ENCODE measurements around the gene NUB1.

The NUB1 gene

GRCh38 chr7:151327022-151327421 lies 14.6 kb upstream of the NUB1 start:
- TF ChIP-seq GATA2 (IDR thresholded peaks at IDR 0.05; ENCODE audit: low read depth, low read length), result no peak

- no peak for TF ChIP-seq GATA2 (IDR thresholded peaks at IDR 0.05; ENCODE audit: low read depth, low read length)
- TF ChIP-seq GATA3 (IDR thresholded peaks at IDR 0.05; ENCODE audit: low read depth, low read length), result no peak
Measured at GRCh38 chr7:151327659-151328058, 14.0 kb upstream of the NUB1 start.

- TF ChIP-seq GATA3 (IDR thresholded peaks at IDR 0.05; ENCODE audit: low read depth, low read length) (no peak), GATA2 (IDR thresholded peaks at IDR 0.05; ENCODE audit: low read depth, low read length) (no peak)
Measured at GRCh38 chr7:151330181-151330580, 11.4 kb upstream of the NUB1 start.

GRCh38 chr7:151330661-151331060 lies 11.0 kb upstream of the NUB1 start:
- TF ChIP-seq GATA2 (IDR thresholded peaks at IDR 0.05; ENCODE audit: low read depth, low read length) (no peak), GATA3 (IDR thresholded peaks at IDR 0.05; ENCODE audit: low read depth, low read length) (no peak)

DNA sequence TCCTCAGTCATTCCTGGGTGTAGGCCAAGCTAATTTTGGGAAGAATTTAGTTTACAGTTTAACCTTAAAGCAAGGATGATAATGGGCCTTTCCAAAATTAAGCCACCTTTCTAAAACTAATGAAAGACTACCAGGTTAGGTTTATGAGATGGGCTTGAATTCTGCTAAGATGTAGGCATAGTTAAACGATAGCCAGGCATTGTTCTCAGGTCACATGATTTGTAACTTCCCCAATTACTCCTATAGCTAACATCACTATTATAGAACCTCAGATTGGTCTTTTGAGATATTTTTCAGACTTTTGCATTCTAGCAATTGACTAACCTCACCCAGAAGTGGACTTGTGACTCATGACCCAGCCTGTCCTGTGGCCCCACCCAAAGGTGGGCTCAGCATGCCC lies 7.0 kb upstream of the NUB1 start:
- TF ChIP-seq GATA2 (IDR thresholded peaks at IDR 0.05; ENCODE audit: low read depth, low read length) (no peak), GATA3 (IDR thresholded peaks at IDR 0.05; ENCODE audit: low read depth, low read length) (no peak)

- TF ChIP-seq GATA3 (IDR thresholded peaks at IDR 0.05; ENCODE audit: low read depth, low read length), result no peak
Measured at GRCh38 chr7:151336027-151336708, 5.4 kb upstream of the NUB1 start.

DNA sequence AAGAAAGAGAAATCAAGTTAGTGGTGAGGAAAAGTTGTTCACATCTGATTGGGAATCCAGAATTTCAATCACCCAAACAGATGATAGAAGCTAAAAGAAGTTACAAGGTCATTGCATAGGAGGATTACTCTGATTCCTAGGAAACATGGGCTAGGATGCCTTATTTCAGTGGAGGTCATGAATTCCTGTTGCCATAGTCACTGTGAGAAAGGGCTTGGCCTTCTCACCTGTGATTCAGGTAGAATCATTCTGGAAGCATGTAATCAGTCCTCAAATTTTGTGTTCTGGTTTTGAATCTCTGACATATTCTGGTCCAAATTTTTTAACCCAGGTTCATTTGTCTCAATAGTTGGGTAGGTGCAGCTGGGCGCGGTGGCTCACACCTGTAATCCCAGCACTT lies 4.3 kb upstream of the NUB1 start:
- TF ChIP-seq GATA2 (IDR thresholded peaks at IDR 0.05; ENCODE audit: low read depth, low read length) (no peak), GATA3 (IDR thresholded peaks at IDR 0.05; ENCODE audit: low read depth, low read length) (no peak)

DNA sequence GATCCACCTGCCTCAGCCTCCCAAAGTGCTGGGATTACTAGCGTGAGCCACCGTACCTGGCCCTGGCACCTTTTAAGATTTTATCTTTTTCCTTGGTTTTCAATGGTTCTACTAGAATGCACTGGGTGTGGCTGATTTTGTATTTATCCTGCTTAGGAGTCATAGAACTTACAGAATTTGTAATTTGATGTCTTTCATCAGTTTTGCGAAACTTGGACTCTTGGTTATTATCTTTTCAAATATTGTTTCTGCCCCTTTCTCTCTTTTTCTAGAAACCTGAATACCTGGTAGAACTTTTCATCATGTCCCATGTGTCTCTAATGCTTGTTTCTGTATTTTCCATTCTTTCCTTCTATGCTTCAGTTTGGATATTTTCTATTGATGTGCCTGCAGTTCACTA lies 2.8 kb upstream of the NUB1 start:
- TF ChIP-seq GATA2 (IDR thresholded peaks at IDR 0.05; ENCODE audit: low read depth, low read length), result no peak
- TF ChIP-seq GATA3 (IDR thresholded peaks at IDR 0.05; ENCODE audit: low read depth, low read length), result no peak

DNA sequence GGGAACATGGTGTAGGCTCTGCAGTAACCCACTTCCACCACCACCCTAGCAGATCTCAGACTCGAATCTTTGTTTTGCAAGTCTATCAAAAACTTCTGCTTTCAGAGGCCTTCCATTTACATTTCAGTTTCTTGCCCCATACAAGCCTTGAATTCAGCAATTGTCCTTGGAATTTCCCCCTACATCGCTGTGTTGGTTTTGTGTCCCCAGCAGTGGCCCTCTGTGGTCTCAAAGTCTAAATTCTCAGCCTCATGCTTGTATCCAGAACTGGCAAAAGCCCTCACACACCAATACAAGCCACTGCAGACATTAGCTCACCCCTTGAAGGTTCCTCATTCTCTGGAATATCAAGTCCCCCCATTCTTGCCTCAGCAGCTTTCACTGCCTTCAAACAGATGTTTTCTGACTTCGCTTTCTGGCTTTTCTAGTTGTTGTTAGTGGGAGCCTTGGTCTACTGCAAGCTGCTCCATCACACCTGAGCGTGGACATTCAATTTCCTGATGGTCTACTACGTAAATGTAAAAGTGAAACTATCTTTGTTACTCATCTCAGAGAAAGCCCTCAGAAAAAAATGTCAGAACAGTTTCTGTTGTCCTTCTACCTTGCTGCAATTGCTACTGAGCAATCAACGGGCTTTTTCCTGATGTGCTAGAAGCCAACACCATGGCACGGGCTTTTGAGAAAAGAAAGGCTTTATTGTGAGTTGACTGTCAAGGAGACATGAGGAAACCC lies 1.8 kb upstream of the NUB1 start:
- TF ChIP-seq GATA3 (IDR thresholded peaks at IDR 0.05; ENCODE audit: low read depth, low read length) (no peak), GATA2 (IDR thresholded peaks at IDR 0.05; ENCODE audit: low read depth, low read length) (no peak)

DNA sequence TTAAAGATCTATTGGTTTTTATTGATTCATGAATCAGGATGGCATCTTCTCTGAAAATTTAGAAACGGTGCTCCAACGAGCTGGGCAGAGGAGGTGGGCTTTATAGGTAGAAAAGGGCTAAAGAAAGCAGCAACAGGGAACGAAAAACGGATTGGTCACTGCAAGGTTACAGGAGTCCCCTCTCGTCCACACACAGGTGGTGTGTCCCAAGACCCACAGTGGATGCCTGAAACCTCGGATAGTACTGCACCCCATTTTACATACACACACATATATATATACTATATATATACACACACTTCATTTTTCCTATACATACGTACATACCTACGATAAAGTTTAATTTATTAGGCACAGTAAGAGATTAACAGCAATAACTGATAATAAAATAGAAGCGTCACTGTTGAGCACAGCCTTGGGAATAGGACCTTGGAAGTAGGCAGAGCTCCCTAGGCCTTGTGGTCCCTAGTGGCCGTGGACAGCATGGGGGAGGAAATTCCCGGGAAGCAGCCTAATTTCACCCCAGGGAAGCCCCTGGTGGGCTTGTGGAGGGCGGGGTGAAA lies 737 bp upstream of the NUB1 start:
- TF ChIP-seq GATA2 (IDR thresholded peaks at IDR 0.05; ENCODE audit: low read depth, low read length) (no peak), GATA3 (IDR thresholded peaks at IDR 0.05; ENCODE audit: low read depth, low read length) (no peak)

DNA sequence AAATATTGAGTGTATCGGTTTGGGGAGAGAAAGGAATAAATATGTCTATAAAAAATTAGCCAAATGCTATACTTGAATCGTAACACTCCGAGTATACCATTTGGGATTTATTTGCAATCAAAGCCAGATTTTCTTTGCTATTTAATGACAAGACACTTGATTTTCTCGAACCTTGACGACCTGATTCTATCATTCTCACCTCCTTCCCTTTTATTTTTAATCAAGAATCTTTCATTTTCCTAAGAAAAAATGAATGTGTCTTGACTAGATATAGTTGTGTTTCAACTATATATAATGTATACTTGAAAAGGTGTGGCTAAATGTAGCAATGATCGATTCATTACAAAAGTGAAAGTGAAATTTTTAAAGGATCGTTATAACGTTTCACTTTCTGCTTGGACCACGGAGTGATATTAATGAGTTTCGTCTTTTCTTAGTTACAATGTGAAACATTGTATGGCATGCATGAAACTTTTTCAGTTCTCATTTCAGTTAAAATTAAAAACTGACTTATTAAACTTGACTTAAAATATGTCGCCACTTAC lies 562 bp downstream of the NUB1 start:
- TF ChIP-seq GATA2 (IDR thresholded peaks at IDR 0.05; ENCODE audit: low read depth, low read length) (no peak), GATA3 (IDR thresholded peaks at IDR 0.05; ENCODE audit: low read depth, low read length) (no peak)

DNA sequence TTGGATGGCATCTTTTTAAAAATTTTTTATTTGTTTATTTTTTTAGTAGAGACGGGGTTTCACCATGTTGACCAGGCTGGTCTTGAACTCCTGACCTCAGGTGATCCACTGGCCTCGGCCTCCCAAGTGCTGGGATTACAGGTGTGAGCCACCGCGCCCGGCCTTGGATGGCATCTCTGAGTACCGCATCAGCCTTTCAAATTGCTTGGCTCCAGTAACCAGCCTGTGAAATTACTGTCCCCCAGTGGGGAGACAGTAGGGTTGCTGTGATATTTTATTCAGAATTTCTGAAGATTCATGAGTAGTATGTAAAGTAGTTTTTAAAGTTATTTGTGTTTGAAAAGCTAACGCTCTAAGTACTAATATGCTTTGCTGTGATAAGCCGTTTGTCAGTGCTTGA lies 1.2 kb downstream of the NUB1 start:
- TF ChIP-seq GATA3 (IDR thresholded peaks at IDR 0.05; ENCODE audit: low read depth, low read length) (no peak), GATA2 (IDR thresholded peaks at IDR 0.05; ENCODE audit: low read depth, low read length) (no peak)

DNA sequence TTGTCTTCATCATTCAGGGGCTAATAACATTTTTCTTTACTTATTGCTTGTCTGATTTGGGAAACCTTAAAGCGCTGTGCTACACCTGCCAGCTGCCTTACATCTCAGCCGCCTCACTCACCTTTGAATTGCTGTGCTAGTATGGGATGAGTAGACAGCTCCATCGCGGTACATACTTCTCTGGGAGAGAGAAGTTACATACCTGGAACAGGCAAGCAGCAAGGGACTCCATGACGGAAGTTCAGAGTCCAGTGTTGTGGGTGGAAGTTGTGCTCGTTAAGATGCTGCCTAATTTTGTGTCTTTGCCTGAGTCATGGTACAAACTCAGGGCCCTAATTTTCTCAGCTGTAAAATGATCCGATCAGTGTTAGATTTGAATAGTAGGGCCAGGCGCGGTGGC lies 1.9 kb downstream of the NUB1 start:
- TF ChIP-seq GATA3 (IDR thresholded peaks at IDR 0.05; ENCODE audit: low read depth, low read length) (no peak), GATA2 (IDR thresholded peaks at IDR 0.05; ENCODE audit: low read depth, low read length) (no peak)

- TF ChIP-seq GATA3 (IDR thresholded peaks at IDR 0.05; ENCODE audit: low read depth, low read length), result no peak
Measured at GRCh38 chr7:151345576-151346469, 4.2 kb downstream of the NUB1 start.
